ENCODE measurements around the gene TKFC. TPM values are rescaled to one million over a fixed set of nuclear protein-coding genes. Genes with fewer than 3 reads are reported as not detected.

Gene TKFC
- total and polyA plus RNA-seq, 4 donors = 18.9 to 82.0 (median 26.7) TPM

DNA sequence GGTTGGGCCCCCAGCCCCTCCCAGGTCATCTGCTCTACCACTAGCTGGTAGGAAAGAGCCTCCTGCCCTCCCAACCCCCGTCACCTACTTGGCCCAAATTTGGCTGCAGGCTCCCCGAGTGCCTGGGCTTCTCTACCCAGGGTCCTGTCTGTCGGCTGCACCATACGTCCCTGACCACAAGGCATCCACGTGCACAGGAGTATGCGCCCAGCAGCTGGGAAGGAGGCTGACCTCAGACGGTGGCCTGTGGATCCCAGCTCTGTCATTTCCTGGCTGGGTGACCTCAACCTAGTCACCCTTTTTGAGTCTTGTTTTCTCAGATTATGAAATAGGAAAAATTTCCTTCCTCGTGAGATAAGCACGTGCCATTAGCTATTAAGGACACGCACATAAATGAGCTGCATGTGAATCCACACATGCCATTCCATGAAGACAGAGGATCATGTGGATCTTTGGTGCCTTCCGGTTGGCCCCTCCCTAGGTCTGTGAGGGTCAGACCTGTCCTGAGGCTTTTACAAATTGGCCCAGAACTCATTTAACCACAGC lies 15.0 kb downstream of the TKFC start:
- Histone ChIP-seq H3K4me1 (ENCODE audit: control insufficient read depth in 1 of 2, insufficient read depth in 2 of 2, low read length in 2 of 2) (no peaks in the 10 kb centered on the region), H3K4me3 (ENCODE audit: low read length in 2 of 2) (no peak overlapping the region), H3K9me3 (ENCODE audit: control insufficient read depth, low read length) (no peaks in the 10 kb centered on the region), H3K27me3 (ENCODE audit: control insufficient read depth in 1 of 2, insufficient read depth in 2 of 2, low read length in 1 of 2) (no peaks in the 10 kb centered on the region), H3K27ac (ENCODE audit: low read depth in 1 of 2, low read length in 2 of 2) (no peak overlapping the region), H3K36me3 (ENCODE audit: control insufficient read depth in 1 of 2, insufficient read depth in 2 of 2, low read length in 1 of 2) (peaks cover 0 to 15% of the 10 kb centered on the region in 2 donors)
- DNase-seq = peak in 1 of 2 donors; percentile 74
- intact Hi-C loops (cut with DNase I) = no loop called here
- WGBS, 2 donors = 69 to 73% methylated on average over 11 of the region's 11 CpGs
- ATAC-seq (ENCODE audit: low FRiP score) = peak; percentile 61

- DNase-seq = peak in 1 of 2 donors; percentile 55
- Histone ChIP-seq H3K36me3 (ENCODE audit: control insufficient read depth in 1 of 2, insufficient read depth in 2 of 2, low read length in 1 of 2) (peaks cover 0 to 15% of the 10 kb centered on the region in 2 donors), H3K27me3 (ENCODE audit: control insufficient read depth in 1 of 2, insufficient read depth in 2 of 2, low read length in 1 of 2) (no peaks in the 10 kb centered on the region), H3K4me1 (ENCODE audit: control insufficient read depth in 1 of 2, insufficient read depth in 2 of 2, low read length in 2 of 2) (no peaks in the 10 kb centered on the region), H3K4me3 (ENCODE audit: low read length in 2 of 2) (no peak overlapping the region), H3K9me3 (ENCODE audit: control insufficient read depth, low read length) (no peaks in the 10 kb centered on the region), H3K27ac (ENCODE audit: low read depth in 1 of 2, low read length in 2 of 2) (no peak overlapping the region)
- WGBS, 2 donors = 85 to 87% methylated on average over 12 of the region's 12 CpGs
- no peak for ATAC-seq (ENCODE audit: low FRiP score)
- intact Hi-C loops (cut with DNase I) = no loop called here
These were observed 16.2 kb downstream of the TKFC start for GRCh38 chr11:61349189-61349751.

DNA sequence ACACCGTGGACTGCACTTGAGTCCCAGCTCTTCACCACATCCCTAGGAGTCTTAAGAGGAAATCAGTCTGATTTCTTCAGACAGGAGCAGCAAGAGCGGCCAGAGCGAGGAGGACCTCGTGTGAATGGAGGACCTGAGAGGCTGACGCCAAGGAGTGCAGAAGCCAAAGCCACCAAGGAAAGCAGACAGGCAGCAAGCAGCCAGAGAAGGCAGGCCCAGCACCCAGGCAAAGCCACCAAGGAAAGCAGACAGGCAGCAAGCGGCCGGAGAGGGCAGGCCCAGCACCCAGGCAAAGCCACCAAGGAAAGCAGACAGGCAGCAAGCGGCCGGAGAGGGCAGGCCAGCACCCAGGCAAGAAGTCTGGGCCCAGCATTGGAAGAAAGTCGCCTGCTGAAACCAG lies 16.9 kb downstream of the TKFC start:
- no peaks in the 10 kb centered on the region for H3K9me3 ChIP-seq (ENCODE audit: control insufficient read depth, low read length)
- H3K4me3 ChIP-seq (ENCODE audit: low read length in 2 of 2) = no peak overlapping the region
- 92 to 93% methylated on average over 10 of the region's 10 CpGs for WGBS, 2 donors
- H3K4me1 ChIP-seq (ENCODE audit: control insufficient read depth in 1 of 2, insufficient read depth in 2 of 2, low read length in 2 of 2) = no peaks in the 10 kb centered on the region
- DNase-seq (no peak), ATAC-seq (ENCODE audit: low FRiP score) (no peak)
- no peaks in the 10 kb centered on the region for H3K27me3 ChIP-seq (ENCODE audit: control insufficient read depth in 1 of 2, insufficient read depth in 2 of 2, low read length in 1 of 2)
- H3K36me3 ChIP-seq (ENCODE audit: control insufficient read depth in 1 of 2, insufficient read depth in 2 of 2, low read length in 1 of 2) = peaks cover 0 to 15% of the 10 kb centered on the region in 2 donors
- intact Hi-C loops (cut with DNase I) = no loop called here
- no peak overlapping the region for H3K27ac ChIP-seq (ENCODE audit: low read depth in 1 of 2, low read length in 2 of 2)

DNA sequence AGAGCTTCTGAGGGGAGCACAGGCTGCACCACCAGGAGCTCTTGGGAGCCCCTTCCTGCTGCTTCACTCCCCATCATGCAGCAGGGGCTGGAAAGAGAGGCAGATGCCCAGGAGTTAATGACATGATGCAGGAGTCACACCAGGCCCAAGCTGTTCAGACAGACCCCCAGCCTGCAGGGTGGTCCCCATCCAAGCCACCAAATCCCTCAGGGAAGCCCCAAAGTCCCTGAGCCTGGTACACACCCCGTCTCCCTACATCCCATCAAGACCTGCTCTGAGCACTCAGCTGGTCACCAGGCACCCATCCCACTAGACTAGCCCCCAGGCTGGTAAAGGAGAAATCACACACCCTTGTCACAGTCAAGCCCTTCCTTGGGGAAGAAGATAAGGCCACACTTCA lies 17.3 kb downstream of the TKFC start:
- Histone ChIP-seq H3K27me3 (ENCODE audit: control insufficient read depth in 1 of 2, insufficient read depth in 2 of 2, low read length in 1 of 2) (no peaks in the 10 kb centered on the region), H3K9me3 (ENCODE audit: control insufficient read depth, low read length) (no peaks in the 10 kb centered on the region), H3K36me3 (ENCODE audit: control insufficient read depth in 1 of 2, insufficient read depth in 2 of 2, low read length in 1 of 2) (peaks cover 0 to 15% of the 10 kb centered on the region in 2 donors), H3K4me1 (ENCODE audit: control insufficient read depth in 1 of 2, insufficient read depth in 2 of 2, low read length in 2 of 2) (no peaks in the 10 kb centered on the region), H3K27ac (ENCODE audit: low read depth in 1 of 2, low read length in 2 of 2) (no peak overlapping the region), H3K4me3 (ENCODE audit: low read length in 2 of 2) (no peak overlapping the region)
- intact Hi-C loops (cut with DNase I) = no loop called here
- peak in 1 of 2 donors; percentile 45 for DNase-seq
- no peak for ATAC-seq (ENCODE audit: low FRiP score)
- 76 to 97% methylated on average over 1 of the region's 1 CpG for WGBS, 2 donors

DNA sequence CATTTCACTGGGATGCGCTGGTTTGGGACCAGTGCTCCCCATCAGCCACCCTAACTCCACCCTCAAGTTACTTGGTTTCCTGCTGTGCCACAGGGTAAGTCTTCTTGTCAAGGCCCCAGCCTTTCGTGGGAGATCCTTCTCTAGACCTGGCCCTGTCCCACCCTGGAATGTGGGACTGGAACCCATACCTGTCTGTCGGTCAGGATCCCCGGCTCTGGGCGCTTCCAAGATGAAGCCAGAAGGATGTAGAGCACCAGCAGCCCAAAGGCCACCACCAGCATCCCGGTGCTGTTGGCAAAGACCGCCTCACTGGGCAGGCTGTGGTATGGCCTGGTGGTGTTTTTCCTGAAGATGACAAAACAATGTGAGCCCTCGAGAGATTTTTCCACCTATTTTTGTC lies 17.8 kb downstream of the TKFC start:
- Histone ChIP-seq H3K9me3 (ENCODE audit: control insufficient read depth, low read length) (no peaks in the 10 kb centered on the region), H3K36me3 (ENCODE audit: control insufficient read depth in 1 of 2, insufficient read depth in 2 of 2, low read length in 1 of 2) (peaks cover 0 to 15% of the 10 kb centered on the region in 2 donors), H3K4me3 (ENCODE audit: low read length in 2 of 2) (no peak overlapping the region), H3K4me1 (ENCODE audit: control insufficient read depth in 1 of 2, insufficient read depth in 2 of 2, low read length in 2 of 2) (no peaks in the 10 kb centered on the region), H3K27me3 (ENCODE audit: control insufficient read depth in 1 of 2, insufficient read depth in 2 of 2, low read length in 1 of 2) (no peaks in the 10 kb centered on the region), H3K27ac (ENCODE audit: low read depth in 1 of 2, low read length in 2 of 2) (no peak overlapping the region)
- WGBS, 2 donors = 92 to 93% methylated on average over 8 of the region's 8 CpGs
- peak in 1 of 2 donors; percentile 3 for DNase-seq
- intact Hi-C loops (cut with DNase I) = no loop called here
- ATAC-seq (ENCODE audit: low FRiP score) = no peak

DNA sequence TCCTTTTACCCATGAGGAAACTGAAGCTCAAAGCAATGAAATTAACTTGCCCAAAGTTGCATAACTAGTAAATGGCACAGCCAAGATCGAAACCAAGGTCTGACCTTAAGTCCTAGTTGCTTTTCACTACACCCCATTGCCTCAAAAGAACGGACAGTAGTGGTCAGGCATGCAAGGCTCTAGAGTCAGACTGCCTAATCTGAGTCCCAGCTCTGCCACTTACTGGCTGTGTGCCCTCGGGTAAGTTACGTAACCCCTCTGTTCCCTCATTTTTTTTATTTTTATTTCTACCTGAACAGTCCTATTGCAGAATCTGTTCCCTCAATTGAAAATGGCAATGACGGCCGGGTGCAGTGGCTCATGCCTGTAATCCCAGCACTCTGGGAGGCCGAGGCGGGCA lies 19.0 kb downstream of the TKFC start:
- 79 to 82% methylated on average over 8 of the region's 8 CpGs for WGBS, 2 donors
- ATAC-seq (ENCODE audit: low FRiP score) (no peak), DNase-seq (no peak)
- intact Hi-C loops (cut with DNase I) = no loop called here
- H3K36me3 ChIP-seq (ENCODE audit: control insufficient read depth in 1 of 2, insufficient read depth in 2 of 2, low read length in 1 of 2) = peaks cover 0 to 15% of the 10 kb centered on the region in 2 donors
- H3K27ac ChIP-seq (ENCODE audit: low read depth in 1 of 2, low read length in 2 of 2) = no peak overlapping the region
- H3K9me3 ChIP-seq (ENCODE audit: control insufficient read depth, low read length) = no peaks in the 10 kb centered on the region
- H3K4me1 ChIP-seq (ENCODE audit: control insufficient read depth in 1 of 2, insufficient read depth in 2 of 2, low read length in 2 of 2) = no peaks in the 10 kb centered on the region
- no peak overlapping the region for H3K4me3 ChIP-seq (ENCODE audit: low read length in 2 of 2)
- H3K27me3 ChIP-seq (ENCODE audit: control insufficient read depth in 1 of 2, insufficient read depth in 2 of 2, low read length in 1 of 2) = no peaks in the 10 kb centered on the region

DNA sequence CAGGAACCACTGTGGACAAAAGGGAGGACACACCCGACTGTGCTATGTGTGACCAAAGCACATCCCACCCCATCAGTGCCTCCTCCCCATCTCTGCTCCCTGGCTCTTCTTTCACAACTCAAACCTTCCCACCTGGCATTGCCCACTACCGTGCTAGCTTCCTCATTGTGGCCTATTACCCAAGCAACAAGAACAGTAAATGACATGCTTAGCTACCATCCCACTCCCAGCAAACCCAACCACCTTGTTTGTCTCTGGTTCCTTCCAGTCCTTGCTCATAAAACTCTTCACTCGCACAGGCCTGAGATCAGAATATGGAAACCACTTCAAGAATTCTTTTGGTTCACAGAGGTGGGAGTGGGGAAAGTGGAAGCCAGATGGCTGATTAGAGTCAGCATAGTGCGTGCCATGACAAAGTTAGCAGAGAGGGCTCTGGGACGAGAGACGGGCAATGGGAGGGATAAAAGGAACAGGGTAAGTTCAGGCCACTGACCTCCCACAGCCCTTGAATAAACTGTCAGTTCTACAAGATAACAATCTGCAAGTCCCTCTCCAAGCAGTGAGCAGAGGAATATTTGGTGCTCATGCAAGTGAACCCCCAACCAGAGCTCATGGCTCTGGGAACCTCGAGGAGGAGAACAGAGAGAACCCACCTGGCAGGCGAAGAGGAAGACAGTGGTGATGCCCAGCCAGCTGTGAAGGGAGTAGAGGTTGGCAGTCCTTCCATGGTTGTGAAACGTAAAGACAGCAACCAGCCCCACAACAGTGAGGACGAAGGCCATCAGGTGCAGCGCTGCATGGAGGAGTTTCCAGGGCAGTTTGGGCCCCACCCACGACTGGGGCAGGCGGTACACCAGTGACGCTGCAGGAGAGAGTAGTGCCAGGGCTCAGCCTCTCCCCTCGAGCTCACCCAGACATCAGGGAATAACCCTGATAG lies 20.4 kb downstream of the TKFC start:
- H3K27ac ChIP-seq (ENCODE audit: low read depth in 1 of 2, low read length in 2 of 2) = no peak overlapping the region
- WGBS, 2 donors = 87 to 92% methylated on average over 15 of the region's 15 CpGs
- ATAC-seq (ENCODE audit: low FRiP score) = no peak
- peaks cover 0 to 15% of the 10 kb centered on the region in 2 donors for H3K36me3 ChIP-seq (ENCODE audit: control insufficient read depth in 1 of 2, insufficient read depth in 2 of 2, low read length in 1 of 2)
- peak in 1 of 2 donors; percentile 33 for DNase-seq
- no peaks in the 10 kb centered on the region for H3K27me3 ChIP-seq (ENCODE audit: control insufficient read depth in 1 of 2, insufficient read depth in 2 of 2, low read length in 1 of 2)
- no peaks in the 10 kb centered on the region for H3K9me3 ChIP-seq (ENCODE audit: control insufficient read depth, low read length)
- intact Hi-C loops (cut with DNase I) = no loop called here
- H3K4me3 ChIP-seq (ENCODE audit: low read length in 2 of 2) = no peak overlapping the region
- H3K4me1 ChIP-seq (ENCODE audit: control insufficient read depth in 1 of 2, insufficient read depth in 2 of 2, low read length in 2 of 2) = no peaks in the 10 kb centered on the region

- Histone ChIP-seq H3K9me3 (ENCODE audit: control insufficient read depth, low read length) (no peaks in the 10 kb centered on the region), H3K4me3 (ENCODE audit: low read length in 2 of 2) (no peak overlapping the region), H3K4me1 (ENCODE audit: control insufficient read depth in 1 of 2, insufficient read depth in 2 of 2, low read length in 2 of 2) (no peaks in the 10 kb centered on the region), H3K36me3 (ENCODE audit: control insufficient read depth in 1 of 2, insufficient read depth in 2 of 2, low read length in 1 of 2) (peaks cover 0 to 10% of the 10 kb centered on the region in 2 donors), H3K27ac (ENCODE audit: low read depth in 1 of 2, low read length in 2 of 2) (no peak overlapping the region), H3K27me3 (ENCODE audit: control insufficient read depth in 1 of 2, insufficient read depth in 2 of 2, low read length in 1 of 2) (no peaks in the 10 kb centered on the region)
- DNase-seq = no peak
- ATAC-seq (ENCODE audit: low FRiP score) = no peak
- intact Hi-C loops (cut with DNase I) = no loop called here
- WGBS, 2 donors = 77 to 87% methylated on average over 2 of the region's 2 CpGs
These were observed 21.2 kb downstream of the TKFC start for GRCh38 chr11:61354208-61354607.
